WTC11 (cell line): ENCODE measurements around the gene DNAAF3. TPM values are rescaled to one million over a fixed set of nuclear protein-coding genes. Genes with fewer than 3 reads are reported as not detected.

Experiments used
- ESRRA ChIP-seq: sonication (generic); formaldehyde crosslinking; IDR thresholded peaks from 2 replicates; pipeline ENCODE4 v1.8.1; 2022; ENCODE audit warnings: mild to moderate bottlenecking, missing genetic modification reagents, borderline replicate concordance
- FOXK1 ChIP-seq: sonication (generic); formaldehyde crosslinking; IDR thresholded peaks from 2 replicates; pipeline ENCODE4 v1.8.0; 2022; ENCODE audit warnings: mild to moderate bottlenecking, moderate library complexity, missing genetic modification reagents
- GABPB1 ChIP-seq: sonication (generic); formaldehyde crosslinking; IDR thresholded peaks from 2 replicates; pipeline ENCODE4 v1.8.1; 2023; ENCODE audit warnings: mild to moderate bottlenecking, missing genetic modification reagents
- HMGA2 ChIP-seq: fragments of 250-450 bp; sonication (Bioruptor Pico); IDR thresholded peaks from 2 replicates; pipeline ENCODE4 v1.4.0; 2021; ENCODE audit warnings: mild to moderate bottlenecking, moderate library complexity
- IRF2 ChIP-seq: sonication (generic); formaldehyde crosslinking; IDR thresholded peaks from 2 replicates; pipeline ENCODE4 v1.8.0; 2022; ENCODE audit warnings: low read depth, missing genetic modification reagents, borderline replicate concordance
- NR2C2 ChIP-seq: sonication (generic); formaldehyde crosslinking; IDR thresholded peaks from 2 replicates; pipeline ENCODE4 v1.8.0; 2022; ENCODE audit warnings: mild to moderate bottlenecking, missing genetic modification reagents
- PRRX2 ChIP-seq: fragments of 250-450 bp; sonication (Bioruptor Pico); IDR thresholded peaks from 2 replicates; pipeline ENCODE4 v1.8.0; 2021; ENCODE audit warnings: mild to moderate bottlenecking
- RORB ChIP-seq: fragments of 250-450 bp; sonication (Bioruptor Pico); IDR thresholded peaks from 2 replicates; pipeline ENCODE4 v1.9.0; 2021; ENCODE audit warnings: mild to moderate bottlenecking
- SMAD3 ChIP-seq: sonication (generic); formaldehyde crosslinking; IDR thresholded peaks from 2 replicates; pipeline ENCODE4 v1.8.0; 2022; ENCODE audit warnings: missing genetic modification reagents, mild to moderate bottlenecking, borderline replicate concordance
- SMAD4 ChIP-seq: sonication (generic); formaldehyde crosslinking; IDR thresholded peaks from 2 replicates; pipeline ENCODE4 v1.8.0; 2022; ENCODE audit warnings: mild to moderate bottlenecking, missing genetic modification reagents
- SOX15 ChIP-seq: fragments of 250-450 bp; sonication (Bioruptor Pico); IDR thresholded peaks from 2 replicates; pipeline ENCODE4 v1.9.0; 2021; ENCODE audit warnings: mild to moderate bottlenecking
- TEAD4 ChIP-seq: sonication (generic); formaldehyde crosslinking; IDR thresholded peaks from 2 replicates; pipeline ENCODE4 v1.8.0; 2022; ENCODE audit warnings: mild to moderate bottlenecking, missing genetic modification reagents
- ZBTB21 ChIP-seq: sonication (generic); formaldehyde crosslinking; IDR thresholded peaks from 2 replicates; pipeline ENCODE4 v1.8.1; 2023; ENCODE audit warnings: mild to moderate bottlenecking, missing genetic modification reagents, borderline replicate concordance
- ZNF121 ChIP-seq: sonication (generic); formaldehyde crosslinking; IDR thresholded peaks from 2 replicates; pipeline ENCODE4 v1.8.0; 2023; ENCODE audit warnings: missing genetic modification reagents
- ZNF232 ChIP-seq: sonication (generic); formaldehyde crosslinking; IDR thresholded peaks from 2 replicates; pipeline ENCODE4 v1.8.0; 2022; ENCODE audit warnings: mild to moderate bottlenecking, missing genetic modification reagents
- ZNF317 ChIP-seq: sonication (generic); formaldehyde crosslinking; IDR thresholded peaks from 2 replicates; pipeline ENCODE4 v1.8.1; 2023; ENCODE audit warnings: low read depth, mild to moderate bottlenecking, moderate library complexity, missing genetic modification reagents, borderline replicate concordance
- total RNA-seq: library from RNA; stranded (reverse); gene quantifications from 3 replicates; pipeline ENCODE4 v1.2.3, GENCODE V29; 2021
- TF ChIP-seq, protein P1 (sequence below): sonication (generic); formaldehyde crosslinking; conservative IDR thresholded peaks from 2 replicates; pipeline ENCODE4 v1.8.1; 2023; ENCODE audit warnings: mild to moderate bottlenecking, low read depth, missing genetic modification reagents, moderate library complexity
- TF ChIP-seq, protein P2 (sequence below): sonication (generic); formaldehyde crosslinking; IDR thresholded peaks from 2 replicates; pipeline ENCODE4 v1.8.1; 2023; ENCODE audit warnings: mild to moderate bottlenecking, missing genetic modification reagents
- TF ChIP-seq, protein P3 (sequence below): sonication (generic); formaldehyde crosslinking; IDR thresholded peaks from 2 replicates; pipeline ENCODE4 v1.8.0; 2022; ENCODE audit warnings: mild to moderate bottlenecking, missing genetic modification reagents
- TF ChIP-seq, protein P4 (sequence below): sonication (generic); formaldehyde crosslinking; IDR thresholded peaks from 2 replicates; pipeline ENCODE4 v1.8.1; 2022; ENCODE audit warnings: mild to moderate bottlenecking, missing genetic modification reagents, moderate library complexity, borderline replicate concordance
- TF ChIP-seq, protein P5 (sequence below): fragments of 250-450 bp; sonication (Bioruptor Pico); IDR thresholded peaks from 2 replicates; pipeline ENCODE4 v1.9.0; 2021; ENCODE audit warnings: mild to moderate bottlenecking, borderline replicate concordance
- TF ChIP-seq, protein P6 (sequence below): fragments of 250-450 bp; sonication (Bioruptor Pico); IDR thresholded peaks from 2 replicates; pipeline ENCODE4 v2.1.2; 2022; ENCODE audit warnings: mild to moderate bottlenecking, moderate library complexity
- TF ChIP-seq, protein P7 (sequence below): sonication (generic); formaldehyde crosslinking; IDR thresholded peaks from 2 replicates; pipeline ENCODE4 v1.8.0; 2022; ENCODE audit warnings: mild to moderate bottlenecking, missing genetic modification reagents

The DNAAF3 gene
- total RNA-seq, 1 experiment from 2014 or later: 4.0 TPM

DNA sequence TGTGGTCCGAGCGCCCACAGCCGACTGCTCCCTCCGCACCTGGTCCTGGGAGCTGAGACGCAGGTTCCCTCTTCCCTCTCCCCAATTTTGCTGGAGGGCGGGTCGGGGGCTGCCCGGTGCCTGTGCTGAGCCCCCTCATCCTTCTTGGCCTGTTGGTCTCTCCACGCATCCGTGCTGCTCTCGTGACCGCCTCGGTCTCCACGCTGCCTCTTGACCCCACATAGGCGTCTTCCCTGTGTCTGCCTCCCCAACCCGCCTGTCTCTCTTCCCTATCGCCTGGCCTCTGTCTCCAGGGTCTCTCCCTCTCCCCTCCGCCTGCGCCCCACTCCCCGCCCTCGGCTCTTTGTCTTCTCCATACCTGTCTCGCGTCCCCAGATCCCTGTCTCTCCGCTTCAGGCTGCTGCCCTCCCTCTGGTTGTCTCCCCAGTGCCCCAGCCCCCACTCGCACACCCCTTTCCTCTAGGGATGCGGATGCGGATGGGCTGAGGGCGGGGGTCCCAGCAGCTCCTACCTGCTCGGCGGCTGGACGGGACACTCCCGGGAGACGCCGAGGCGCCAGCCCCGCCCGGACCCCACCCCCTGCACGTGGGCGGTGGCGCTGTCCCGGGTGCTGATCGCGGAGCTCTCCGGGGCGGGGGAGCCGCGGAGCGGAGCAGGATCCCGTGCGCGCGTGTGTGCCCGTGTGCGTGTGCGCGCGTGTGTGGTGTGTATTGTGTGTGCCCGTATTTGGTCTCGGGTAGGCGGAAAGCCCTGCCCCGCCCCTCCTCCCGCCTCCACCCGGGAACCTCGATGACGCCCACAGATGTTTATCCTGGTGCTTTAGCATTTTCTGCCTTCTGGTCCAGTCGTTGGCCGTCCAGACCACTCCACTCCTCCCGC is 13.4 kb upstream of the DNAAF3 start, which contains the start of gene SYT5 (continued):
- TF ChIP-seq, protein P1, sequence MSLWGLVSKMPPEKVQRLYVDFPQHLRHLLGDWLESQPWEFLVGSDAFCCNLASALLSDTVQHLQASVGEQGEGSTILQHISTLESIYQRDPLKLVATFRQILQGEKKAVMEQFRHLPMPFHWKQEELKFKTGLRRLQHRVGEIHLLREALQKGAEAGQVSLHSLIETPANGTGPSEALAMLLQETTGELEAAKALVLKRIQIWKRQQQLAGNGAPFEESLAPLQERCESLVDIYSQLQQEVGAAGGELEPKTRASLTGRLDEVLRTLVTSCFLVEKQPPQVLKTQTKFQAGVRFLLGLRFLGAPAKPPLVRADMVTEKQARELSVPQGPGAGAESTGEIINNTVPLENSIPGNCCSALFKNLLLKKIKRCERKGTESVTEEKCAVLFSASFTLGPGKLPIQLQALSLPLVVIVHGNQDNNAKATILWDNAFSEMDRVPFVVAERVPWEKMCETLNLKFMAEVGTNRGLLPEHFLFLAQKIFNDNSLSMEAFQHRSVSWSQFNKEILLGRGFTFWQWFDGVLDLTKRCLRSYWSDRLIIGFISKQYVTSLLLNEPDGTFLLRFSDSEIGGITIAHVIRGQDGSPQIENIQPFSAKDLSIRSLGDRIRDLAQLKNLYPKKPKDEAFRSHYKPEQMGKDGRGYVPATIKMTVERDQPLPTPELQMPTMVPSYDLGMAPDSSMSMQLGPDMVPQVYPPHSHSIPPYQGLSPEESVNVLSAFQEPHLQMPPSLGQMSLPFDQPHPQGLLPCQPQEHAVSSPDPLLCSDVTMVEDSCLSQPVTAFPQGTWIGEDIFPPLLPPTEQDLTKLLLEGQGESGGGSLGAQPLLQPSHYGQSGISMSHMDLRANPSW: no peak
- TF ChIP-seq, protein P2, sequence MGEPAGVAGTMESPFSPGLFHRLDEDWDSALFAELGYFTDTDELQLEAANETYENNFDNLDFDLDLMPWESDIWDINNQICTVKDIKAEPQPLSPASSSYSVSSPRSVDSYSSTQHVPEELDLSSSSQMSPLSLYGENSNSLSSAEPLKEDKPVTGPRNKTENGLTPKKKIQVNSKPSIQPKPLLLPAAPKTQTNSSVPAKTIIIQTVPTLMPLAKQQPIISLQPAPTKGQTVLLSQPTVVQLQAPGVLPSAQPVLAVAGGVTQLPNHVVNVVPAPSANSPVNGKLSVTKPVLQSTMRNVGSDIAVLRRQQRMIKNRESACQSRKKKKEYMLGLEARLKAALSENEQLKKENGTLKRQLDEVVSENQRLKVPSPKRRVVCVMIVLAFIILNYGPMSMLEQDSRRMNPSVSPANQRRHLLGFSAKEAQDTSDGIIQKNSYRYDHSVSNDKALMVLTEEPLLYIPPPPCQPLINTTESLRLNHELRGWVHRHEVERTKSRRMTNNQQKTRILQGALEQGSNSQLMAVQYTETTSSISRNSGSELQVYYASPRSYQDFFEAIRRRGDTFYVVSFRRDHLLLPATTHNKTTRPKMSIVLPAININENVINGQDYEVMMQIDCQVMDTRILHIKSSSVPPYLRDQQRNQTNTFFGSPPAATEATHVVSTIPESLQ (CRISPR knock-in tag): 0 out of 2 replicates have a peak, but pooled peaks have one; percentile 31
- TF ChIP-seq ZBTB21 (CRISPR knock-in tag): no peak
- TF ChIP-seq, protein P3, sequence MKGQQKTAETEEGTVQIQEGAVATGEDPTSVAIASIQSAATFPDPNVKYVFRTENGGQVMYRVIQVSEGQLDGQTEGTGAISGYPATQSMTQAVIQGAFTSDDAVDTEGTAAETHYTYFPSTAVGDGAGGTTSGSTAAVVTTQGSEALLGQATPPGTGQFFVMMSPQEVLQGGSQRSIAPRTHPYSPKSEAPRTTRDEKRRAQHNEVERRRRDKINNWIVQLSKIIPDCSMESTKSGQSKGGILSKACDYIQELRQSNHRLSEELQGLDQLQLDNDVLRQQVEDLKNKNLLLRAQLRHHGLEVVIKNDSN (CRISPR knock-in tag): peak; percentile 88
- TF ChIP-seq, protein P4, sequence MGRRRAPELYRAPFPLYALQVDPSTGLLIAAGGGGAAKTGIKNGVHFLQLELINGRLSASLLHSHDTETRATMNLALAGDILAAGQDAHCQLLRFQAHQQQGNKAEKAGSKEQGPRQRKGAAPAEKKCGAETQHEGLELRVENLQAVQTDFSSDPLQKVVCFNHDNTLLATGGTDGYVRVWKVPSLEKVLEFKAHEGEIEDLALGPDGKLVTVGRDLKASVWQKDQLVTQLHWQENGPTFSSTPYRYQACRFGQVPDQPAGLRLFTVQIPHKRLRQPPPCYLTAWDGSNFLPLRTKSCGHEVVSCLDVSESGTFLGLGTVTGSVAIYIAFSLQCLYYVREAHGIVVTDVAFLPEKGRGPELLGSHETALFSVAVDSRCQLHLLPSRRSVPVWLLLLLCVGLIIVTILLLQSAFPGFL (CRISPR knock-in tag): no peak
- TF ChIP-seq TEAD4 (CRISPR knock-in tag): peak; percentile 65; the same call in 1 of the 2 replicates
- TF ChIP-seq, protein P5, sequence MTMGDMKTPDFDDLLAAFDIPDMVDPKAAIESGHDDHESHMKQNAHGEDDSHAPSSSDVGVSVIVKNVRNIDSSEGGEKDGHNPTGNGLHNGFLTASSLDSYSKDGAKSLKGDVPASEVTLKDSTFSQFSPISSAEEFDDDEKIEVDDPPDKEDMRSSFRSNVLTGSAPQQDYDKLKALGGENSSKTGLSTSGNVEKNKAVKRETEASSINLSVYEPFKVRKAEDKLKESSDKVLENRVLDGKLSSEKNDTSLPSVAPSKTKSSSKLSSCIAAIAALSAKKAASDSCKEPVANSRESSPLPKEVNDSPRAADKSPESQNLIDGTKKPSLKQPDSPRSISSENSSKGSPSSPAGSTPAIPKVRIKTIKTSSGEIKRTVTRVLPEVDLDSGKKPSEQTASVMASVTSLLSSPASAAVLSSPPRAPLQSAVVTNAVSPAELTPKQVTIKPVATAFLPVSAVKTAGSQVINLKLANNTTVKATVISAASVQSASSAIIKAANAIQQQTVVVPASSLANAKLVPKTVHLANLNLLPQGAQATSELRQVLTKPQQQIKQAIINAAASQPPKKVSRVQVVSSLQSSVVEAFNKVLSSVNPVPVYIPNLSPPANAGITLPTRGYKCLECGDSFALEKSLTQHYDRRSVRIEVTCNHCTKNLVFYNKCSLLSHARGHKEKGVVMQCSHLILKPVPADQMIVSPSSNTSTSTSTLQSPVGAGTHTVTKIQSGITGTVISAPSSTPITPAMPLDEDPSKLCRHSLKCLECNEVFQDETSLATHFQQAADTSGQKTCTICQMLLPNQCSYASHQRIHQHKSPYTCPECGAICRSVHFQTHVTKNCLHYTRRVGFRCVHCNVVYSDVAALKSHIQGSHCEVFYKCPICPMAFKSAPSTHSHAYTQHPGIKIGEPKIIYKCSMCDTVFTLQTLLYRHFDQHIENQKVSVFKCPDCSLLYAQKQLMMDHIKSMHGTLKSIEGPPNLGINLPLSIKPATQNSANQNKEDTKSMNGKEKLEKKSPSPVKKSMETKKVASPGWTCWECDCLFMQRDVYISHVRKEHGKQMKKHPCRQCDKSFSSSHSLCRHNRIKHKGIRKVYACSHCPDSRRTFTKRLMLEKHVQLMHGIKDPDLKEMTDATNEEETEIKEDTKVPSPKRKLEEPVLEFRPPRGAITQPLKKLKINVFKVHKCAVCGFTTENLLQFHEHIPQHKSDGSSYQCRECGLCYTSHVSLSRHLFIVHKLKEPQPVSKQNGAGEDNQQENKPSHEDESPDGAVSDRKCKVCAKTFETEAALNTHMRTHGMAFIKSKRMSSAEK (CRISPR knock-in tag): no peak
- TF ChIP-seq FOXK1 (CRISPR knock-in tag): peak; percentile 91
- peak; percentile 63; the same call in 1 of the 2 replicates for TF ChIP-seq ESRRA
- TF ChIP-seq ZNF317 (CRISPR knock-in tag): no peak
- peak; percentile 70; the same call in 1 of the 2 replicates for TF ChIP-seq SMAD4
- TF ChIP-seq HMGA2 (CRISPR knock-in tag): no peak
- TF ChIP-seq ZNF232 (CRISPR knock-in tag): 0 out of 2 replicates have a peak, but pooled peaks have one; percentile 67
- TF ChIP-seq GABPB1 (CRISPR knock-in tag): no peak
- peak; percentile 87; the same call in 1 of the 2 replicates for TF ChIP-seq IRF2 (CRISPR knock-in tag)
- no peak for TF ChIP-seq RORB
- TF ChIP-seq NR2C2: no peak
- TF ChIP-seq SMAD3 (CRISPR knock-in tag): no peak
- TF ChIP-seq, protein P6, sequence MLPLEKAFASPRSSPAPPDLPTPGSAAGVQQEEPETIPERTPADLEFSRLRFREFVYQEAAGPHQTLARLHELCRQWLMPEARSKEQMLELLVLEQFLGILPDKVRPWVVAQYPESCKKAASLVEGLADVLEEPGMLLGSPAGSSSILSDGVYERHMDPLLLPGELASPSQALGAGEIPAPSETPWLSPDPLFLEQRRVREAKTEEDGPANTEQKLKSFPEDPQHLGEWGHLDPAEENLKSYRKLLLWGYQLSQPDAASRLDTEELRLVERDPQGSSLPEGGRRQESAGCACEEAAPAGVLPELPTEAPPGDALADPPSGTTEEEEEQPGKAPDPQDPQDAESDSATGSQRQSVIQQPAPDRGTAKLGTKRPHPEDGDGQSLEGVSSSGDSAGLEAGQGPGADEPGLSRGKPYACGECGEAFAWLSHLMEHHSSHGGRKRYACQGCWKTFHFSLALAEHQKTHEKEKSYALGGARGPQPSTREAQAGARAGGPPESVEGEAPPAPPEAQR (CRISPR knock-in tag): no peak
- TF ChIP-seq, protein P7, sequence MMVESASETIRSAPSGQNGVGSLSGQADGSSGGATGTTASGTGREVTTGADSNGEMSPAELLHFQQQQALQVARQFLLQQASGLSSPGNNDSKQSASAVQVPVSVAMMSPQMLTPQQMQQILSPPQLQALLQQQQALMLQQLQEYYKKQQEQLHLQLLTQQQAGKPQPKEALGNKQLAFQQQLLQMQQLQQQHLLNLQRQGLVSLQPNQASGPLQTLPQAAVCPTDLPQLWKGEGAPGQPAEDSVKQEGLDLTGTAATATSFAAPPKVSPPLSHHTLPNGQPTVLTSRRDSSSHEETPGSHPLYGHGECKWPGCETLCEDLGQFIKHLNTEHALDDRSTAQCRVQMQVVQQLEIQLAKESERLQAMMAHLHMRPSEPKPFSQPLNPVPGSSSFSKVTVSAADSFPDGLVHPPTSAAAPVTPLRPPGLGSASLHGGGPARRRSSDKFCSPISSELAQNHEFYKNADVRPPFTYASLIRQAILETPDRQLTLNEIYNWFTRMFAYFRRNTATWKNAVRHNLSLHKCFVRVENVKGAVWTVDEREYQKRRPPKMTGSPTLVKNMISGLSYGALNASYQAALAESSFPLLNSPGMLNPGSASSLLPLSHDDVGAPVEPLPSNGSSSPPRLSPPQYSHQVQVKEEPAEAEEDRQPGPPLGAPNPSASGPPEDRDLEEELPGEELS (CRISPR knock-in tag): peak; percentile 96
- TF ChIP-seq ZNF121: no peak
- no peak for TF ChIP-seq SOX15 (CRISPR knock-in tag)
- no peak for TF ChIP-seq PRRX2 (CRISPR knock-in tag)
